K562 (cell line): ENCODE results near the gene UTS2R. TPM values are rescaled to one million over a fixed set of nuclear protein-coding genes. Genes with fewer than 3 reads are reported as not detected.

Source experiments
- ARID3A ChIP-seq: IDR thresholded peaks from 2 replicates; pipeline ENCODE4 v1.6.1; 2012; ENCODE audit warnings: low read depth, low read length, improper control_type of control experiment, borderline replicate concordance
- ATF6 ChIP-seq: sonication (generic); formaldehyde crosslinking; IDR thresholded peaks from 2 replicates; pipeline ENCODE4 v1.4.0; 2020; ENCODE audit warnings: mild to moderate bottlenecking, missing genetic modification reagents
- BRF1 ChIP-seq: IDR thresholded peaks from 3 replicates; pipeline ENCODE4 v1.6.1; 2011; ENCODE audit warnings: borderline replicate concordance, mild to moderate bottlenecking; ENCODE audit not compliant: insufficient read length; ENCODE audit errors: extremely low read depth
- DDX20 ChIP-seq: fragments of 450-650 bp; IDR thresholded peaks from 2 replicates; pipeline ENCODE4 v1.6.1; 2016; ENCODE audit warnings: missing genetic modification characterization, low read depth, mild to moderate bottlenecking, missing compliant biosample characterization, moderate library complexity
- ERF ChIP-seq: fragments of 450-650 bp; formaldehyde crosslinking; IDR thresholded peaks from 2 replicates; pipeline ENCODE4 v1.4.0; 2020; ENCODE audit warnings: mild to moderate bottlenecking, mixed read lengths
- FOXJ2 ChIP-seq: fragments of 200-800 bp; sonication (Bioruptor generic); IDR thresholded peaks from 2 replicates; pipeline ENCODE4 v1.6.1; 2016; ENCODE audit warnings: missing genetic modification characterization, missing compliant biosample characterization
- GABPB2 ChIP-seq: fragments of 250-450 bp; sonication (Bioruptor Pico); conservative IDR thresholded peaks from 2 replicates; pipeline ENCODE4 v1.5.1; 2021; ENCODE audit warnings: mild to moderate bottlenecking
- JUNB ChIP-seq: fragments of 450-650 bp; formaldehyde crosslinking; conservative IDR thresholded peaks from 2 replicates; pipeline ENCODE4 v1.4.0; 2020; ENCODE audit warnings: mild to moderate bottlenecking
- KLF6 ChIP-seq: fragments of 250-450 bp; sonication (Bioruptor Pico); IDR thresholded peaks from 2 replicates; pipeline ENCODE4 v1.4.0; 2020; ENCODE audit warnings: mild to moderate bottlenecking, moderate library complexity, borderline replicate concordance
- MIER1 ChIP-seq: fragments of 450-650 bp; IDR thresholded peaks from 2 replicates; pipeline ENCODE4 v1.6.1; 2016; ENCODE audit warnings: antibody characterized with exemption, mild to moderate bottlenecking, low read depth
- NFE2 ChIP-seq: IDR thresholded peaks from 2 replicates; pipeline ENCODE4 v1.6.1; 2014; ENCODE audit warnings: antibody characterized with exemption, low read depth
- SMARCC2 ChIP-seq: fragments of 450-650 bp; IDR thresholded peaks from 2 replicates; pipeline ENCODE4 v1.6.1; 2017; ENCODE audit warnings: antibody characterized with exemption, moderate library complexity, mild to moderate bottlenecking, low read depth
- SNRNP70 ChIP-seq: fragments of 200-400 bp; formaldehyde crosslinking; optimal IDR thresholded peaks from 2 replicates; pipeline ENCODE3; 2017; ENCODE audit warnings: low read depth, low read length
- TBL1XR1 ChIP-seq, 2 experiments: IDR thresholded peaks; 2 replicates each; pipeline ENCODE4 v1.6.1; 2012; ENCODE audit warnings: improper control_type of control experiment in 2 of 2, low read length in 2 of 2, mild to moderate bottlenecking in 1 of 2
- ZKSCAN8 ChIP-seq: fragments of 200-800 bp; sonication (Bioruptor generic); IDR thresholded peaks from 2 replicates; pipeline ENCODE4 v1.6.1; 2016; ENCODE audit warnings: missing genetic modification characterization, missing compliant biosample characterization
- ZNF23 ChIP-seq: fragments of 250-450 bp; sonication (Bioruptor Pico); IDR thresholded peaks from 2 replicates; pipeline ENCODE4 v1.4.0; 2020; ENCODE audit warnings: mild to moderate bottlenecking
- ZNF263 ChIP-seq: sonication (generic); formaldehyde crosslinking; IDR thresholded peaks from 2 replicates; pipeline ENCODE4 v1.8.0; 2022; ENCODE audit warnings: mild to moderate bottlenecking, missing genetic modification reagents, borderline replicate concordance
- ZNF584 ChIP-seq: fragments of 200-800 bp; sonication (Bioruptor generic); IDR thresholded peaks from 2 replicates; pipeline ENCODE4 v1.6.1; 2016; ENCODE audit warnings: low read depth, mild to moderate bottlenecking, missing genetic modification characterization, missing compliant biosample characterization
- ZNF668 ChIP-seq: fragments of 250-450 bp; sonication (Bioruptor Pico); IDR thresholded peaks from 2 replicates; pipeline ENCODE4 v1.8.0; 2022; ENCODE audit warnings: mild to moderate bottlenecking, inconsistent platforms
- ZNF778 ChIP-seq: fragments of 450-650 bp; formaldehyde crosslinking; IDR thresholded peaks from 2 replicates; pipeline ENCODE4 v1.4.0; 2020; ENCODE audit warnings: mild to moderate bottlenecking, moderate library complexity
- polyA plus RNA-seq, 8 experiments: library from polyadenylated mRNA; depleted of rRNA in 4 of 8; stranded (reverse) in 5 of 8; unstranded in 3 of 8; fragments of >200 nt; fragmentation: Nextera tagmentation in 2 of 8; fragmentation: Illumina TruSeq in 1 of 8; extraction: Ambion mirVana in 2 of 8; extraction: Trizol in 1 of 8; gene quantifications; 2 replicates each; pipeline versions ENCODE4 v1.2.1 to v1.2.3, GENCODE V29; 2011 to 2014; ENCODE audit warnings: inconsistent platforms in 1 of 8, missing spikeins in 1 of 8
- total RNA-seq, 7 experiments: library from RNA; depleted of rRNA in 6 of 7; stranded (reverse); fragments of >200 nt in 6 of 7; fragmentation: Illumina TruSeq in 2 of 7; extraction: Trizol in 2 of 7; gene quantifications; 2 replicates each; pipeline versions ENCODE4 v1.2.1 to v1.2.3, GENCODE V29; 2011 to 2021; ENCODE audit warnings: low replicate concordance in 1 of 7
- TF ChIP-seq, protein P1 (sequence below): fragments of 450-650 bp; IDR thresholded peaks from 2 replicates; pipeline ENCODE4 v1.6.1; 2017; ENCODE audit warnings: mild to moderate bottlenecking, moderate library complexity
- TF ChIP-seq, protein P2 (sequence below): sonication (generic); formaldehyde crosslinking; IDR thresholded peaks from 2 replicates; pipeline ENCODE4 v1.8.1; 2022; ENCODE audit warnings: missing genetic modification reagents

The UTS2R gene
- total and polyA plus RNA-seq, 9 of the 15 experiments (the other 6 are each of a cell fraction or from before 2014, with no cell fraction given): 0.22 TPM; not detected in 8

- TF ChIP-seq ATF6 (peak; percentile 68; the same call in 1 of the 2 replicates), ZNF668 (peak; percentile 93), SNRNP70 (no peak), DDX20 (tag) (no peak), ARID3A (peak; percentile 56; the same call in 1 of the 2 replicates), ZNF584 (CRISPR knock-in tag) (peak; percentile 90), TBL1XR1 (IDR thresholded peaks at IDR 0.05; ENCODE audit: low read length in 2 of 2) (peak; percentile 36 to 94; a peak in 3 of 4 replicates), ZNF263 (CRISPR knock-in tag) (no peak), SMARCC2 (peak; percentile 96), BRF1 (no peak), FOXJ2 (tag) (no peak), GABPB2 (CRISPR knock-in tag) (no peak), ZNF778 (CRISPR knock-in tag) (no peak), KLF6 (CRISPR knock-in tag) (peak; percentile 61; the same call in 1 of the 2 replicates), ZNF23 (CRISPR knock-in tag) (no peak), ZKSCAN8 (peak; percentile 65; the same call in 1 of the 2 replicates), ERF (peak; percentile 75), MIER1 (no peak), NFE2 (peak; percentile 92), JUNB (CRISPR knock-in tag) (0 out of 2 replicates have a peak, but pooled peaks have one; percentile 1)
- TF ChIP-seq, protein P1, sequence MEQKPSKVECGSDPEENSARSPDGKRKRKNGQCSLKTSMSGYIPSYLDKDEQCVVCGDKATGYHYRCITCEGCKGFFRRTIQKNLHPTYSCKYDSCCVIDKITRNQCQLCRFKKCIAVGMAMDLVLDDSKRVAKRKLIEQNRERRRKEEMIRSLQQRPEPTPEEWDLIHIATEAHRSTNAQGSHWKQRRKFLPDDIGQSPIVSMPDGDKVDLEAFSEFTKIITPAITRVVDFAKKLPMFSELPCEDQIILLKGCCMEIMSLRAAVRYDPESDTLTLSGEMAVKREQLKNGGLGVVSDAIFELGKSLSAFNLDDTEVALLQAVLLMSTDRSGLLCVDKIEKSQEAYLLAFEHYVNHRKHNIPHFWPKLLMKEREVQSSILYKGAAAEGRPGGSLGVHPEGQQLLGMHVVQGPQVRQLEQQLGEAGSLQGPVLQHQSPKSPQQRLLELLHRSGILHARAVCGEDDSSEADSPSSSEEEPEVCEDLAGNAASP: no peak
- TF ChIP-seq, protein P2, sequence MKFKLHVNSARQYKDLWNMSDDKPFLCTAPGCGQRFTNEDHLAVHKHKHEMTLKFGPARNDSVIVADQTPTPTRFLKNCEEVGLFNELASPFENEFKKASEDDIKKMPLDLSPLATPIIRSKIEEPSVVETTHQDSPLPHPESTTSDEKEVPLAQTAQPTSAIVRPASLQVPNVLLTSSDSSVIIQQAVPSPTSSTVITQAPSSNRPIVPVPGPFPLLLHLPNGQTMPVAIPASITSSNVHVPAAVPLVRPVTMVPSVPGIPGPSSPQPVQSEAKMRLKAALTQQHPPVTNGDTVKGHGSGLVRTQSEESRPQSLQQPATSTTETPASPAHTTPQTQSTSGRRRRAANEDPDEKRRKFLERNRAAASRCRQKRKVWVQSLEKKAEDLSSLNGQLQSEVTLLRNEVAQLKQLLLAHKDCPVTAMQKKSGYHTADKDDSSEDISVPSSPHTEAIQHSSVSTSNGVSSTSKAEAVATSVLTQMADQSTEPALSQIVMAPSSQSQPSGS (CRISPR knock-in tag): no peak
Observed at GRCh38 chr17:82345151-82345976, 26.2 kb upstream of the UTS2R start (continued).
